Measurements from ENCODE around the gene FAM131B.

DNA sequence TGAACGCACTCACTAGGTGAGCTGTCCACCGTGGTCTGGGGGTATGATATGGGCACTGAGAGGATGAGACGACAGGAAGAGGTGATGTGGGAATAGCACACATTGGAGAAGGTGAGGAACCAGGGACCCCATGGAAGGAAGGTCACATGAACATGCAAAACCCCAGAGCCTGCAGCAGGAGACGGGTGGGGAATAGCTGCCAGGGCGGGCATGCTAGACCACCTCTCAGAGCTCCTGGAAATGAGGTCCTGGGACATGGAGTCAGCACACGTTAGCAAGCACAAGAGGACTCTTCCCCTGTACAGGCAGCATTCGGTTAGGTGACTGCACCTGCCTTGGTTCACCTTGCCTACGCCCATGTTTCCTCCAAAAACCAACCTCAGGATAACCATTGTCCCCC lies 8.1 kb downstream of the FAM131B start:
- TF ChIP-seq, protein P1, sequence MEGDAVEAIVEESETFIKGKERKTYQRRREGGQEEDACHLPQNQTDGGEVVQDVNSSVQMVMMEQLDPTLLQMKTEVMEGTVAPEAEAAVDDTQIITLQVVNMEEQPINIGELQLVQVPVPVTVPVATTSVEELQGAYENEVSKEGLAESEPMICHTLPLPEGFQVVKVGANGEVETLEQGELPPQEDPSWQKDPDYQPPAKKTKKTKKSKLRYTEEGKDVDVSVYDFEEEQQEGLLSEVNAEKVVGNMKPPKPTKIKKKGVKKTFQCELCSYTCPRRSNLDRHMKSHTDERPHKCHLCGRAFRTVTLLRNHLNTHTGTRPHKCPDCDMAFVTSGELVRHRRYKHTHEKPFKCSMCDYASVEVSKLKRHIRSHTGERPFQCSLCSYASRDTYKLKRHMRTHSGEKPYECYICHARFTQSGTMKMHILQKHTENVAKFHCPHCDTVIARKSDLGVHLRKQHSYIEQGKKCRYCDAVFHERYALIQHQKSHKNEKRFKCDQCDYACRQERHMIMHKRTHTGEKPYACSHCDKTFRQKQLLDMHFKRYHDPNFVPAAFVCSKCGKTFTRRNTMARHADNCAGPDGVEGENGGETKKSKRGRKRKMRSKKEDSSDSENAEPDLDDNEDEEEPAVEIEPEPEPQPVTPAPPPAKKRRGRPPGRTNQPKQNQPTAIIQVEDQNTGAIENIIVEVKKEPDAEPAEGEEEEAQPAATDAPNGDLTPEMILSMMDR (IDR thresholded peaks at IDR 0.05; ENCODE audit: low read depth, low read length), result no peak
- TF ChIP-seq POLR2A (IDR thresholded peaks at IDR 0.05; ENCODE audit: extremely low read depth, insufficient read length) (no peak), MYC (IDR thresholded peaks at IDR 0.05; ENCODE audit: low read depth, low read length) (no peak)
